GM23338 (cell line): ENCODE data around the gene XRN2. TPM values are rescaled to one million over a fixed set of nuclear protein-coding genes. Genes with fewer than 3 reads are reported as not detected.

Source experiments
- ATAC-seq: fragments of 200-7000 bp; cut with Tn5 transposase; 3 replicates; pipeline ENCODE4 v1.9.1; 2020
- DNase-seq: peaks from one replicate; pipeline ENCODE4 v3.0.0-alpha.2; 2015; ENCODE audit warnings: low spot score
- H2AFZ ChIP-seq: fragments of 200-600 bp; sonication (generic); 2 replicates; pipeline ENCODE4 v1.8.0; 2016; ENCODE audit warnings: antibody characterized with exemption, mild to moderate bottlenecking, moderate library complexity
- H3F3A ChIP-seq: fragments of 200-600 bp; sonication (generic); replicated peaks from 2 replicates; pipeline ENCODE4 v1.8.0; 2017; ENCODE audit warnings: antibody characterized with exemption, mixed run types, low read depth
- H3K27ac ChIP-seq: fragments of 200-600 bp; sonication (generic); 2 replicates; pipeline ENCODE4 v1.6.1; 2016; ENCODE audit warnings: low read depth
- H3K27me3 ChIP-seq: fragments of 200-600 bp; sonication (generic); 2 replicates; pipeline ENCODE4 v1.8.0; 2016; ENCODE audit warnings: mild to moderate bottlenecking, mixed run types, moderate library complexity; ENCODE audit not compliant: insufficient read depth
- H3K36me3 ChIP-seq: fragments of 200-600 bp; sonication (generic); 2 replicates; pipeline ENCODE4 v1.8.0; 2016; ENCODE audit warnings: mild to moderate bottlenecking; ENCODE audit not compliant: insufficient read depth
- H3K4me1 ChIP-seq: fragments of 200-600 bp; sonication (generic); 2 replicates; pipeline ENCODE4 v1.8.0; 2016; ENCODE audit warnings: mild to moderate bottlenecking, moderate library complexity; ENCODE audit not compliant: insufficient read depth
- H3K4me2 ChIP-seq: fragments of 200-600 bp; sonication (generic); 2 replicates; pipeline ENCODE4 v1.7.1; 2017; ENCODE audit warnings: mixed run types
- H3K4me3 ChIP-seq: fragments of 200-600 bp; sonication (generic); 2 replicates; pipeline ENCODE4 v1.6.1; 2016; ENCODE audit warnings: mixed run types
- H3K79me2 ChIP-seq: fragments of 200-600 bp; sonication (generic); replicated peaks from 2 replicates; pipeline ENCODE4 v1.8.0; 2017; ENCODE audit warnings: mild to moderate bottlenecking; ENCODE audit not compliant: insufficient read depth
- H3K9me2 ChIP-seq: fragments of 200-600 bp; sonication (generic); 2 replicates; pipeline ENCODE4 v1.8.0; 2017; ENCODE audit not compliant: insufficient read depth
- H4K20me1 ChIP-seq: fragments of 200-600 bp; sonication (generic); replicated peaks from 2 replicates; pipeline ENCODE4 v1.8.0; 2017; ENCODE audit warnings: mild to moderate bottlenecking; ENCODE audit not compliant: insufficient read depth
- H3K27ac Mint-ChIP-seq: 2 replicates; pipeline ENCODE4 v1.8.0; 2020; ENCODE audit warnings: inconsistent platforms, mild to moderate bottlenecking, moderate library complexity, mixed read lengths
- H3K27me3 Mint-ChIP-seq: 3 replicates; pipeline ENCODE4 v1.8.0; 2022; ENCODE audit warnings: low read depth, mild to moderate bottlenecking, moderate library complexity, mixed read lengths, inconsistent platforms; ENCODE audit not compliant: insufficient read depth, poor library complexity
- H3K36me3 Mint-ChIP-seq: 3 replicates; pipeline ENCODE4 v1.8.0; 2021; ENCODE audit warnings: low read depth, mild to moderate bottlenecking, inconsistent platforms, moderate library complexity, mixed read lengths
- H3K4me1 Mint-ChIP-seq: 3 replicates; pipeline ENCODE4 v1.8.0; 2020; ENCODE audit warnings: mild to moderate bottlenecking, inconsistent platforms, mixed read lengths
- H3K4me3 Mint-ChIP-seq: 3 replicates; pipeline ENCODE4 v1.8.0; 2021; ENCODE audit warnings: moderate library complexity, mild to moderate bottlenecking, inconsistent platforms, mixed read lengths
- H3K9me3 Mint-ChIP-seq: 3 replicates; pipeline ENCODE4 v1.8.0; 2020; ENCODE audit warnings: moderate library complexity, mild to moderate bottlenecking, inconsistent platforms, mixed read lengths
- ETS1 ChIP-seq: IDR thresholded peaks from 2 replicates; pipeline ENCODE4 v1.6.1; 2016; ENCODE audit warnings: antibody characterized with exemption
- EZH2 ChIP-seq: fragments of 200-600 bp; sonication (generic); IDR thresholded peaks from one replicate; pipeline ENCODE4 v1.8.0; 2017; ENCODE audit warnings: antibody characterized with exemption, mild to moderate bottlenecking, low read depth; ENCODE audit not compliant: unreplicated experiment
- POLR2AphosphoS5 ChIP-seq: IDR thresholded peaks from 2 replicates; pipeline ENCODE4 v1.6.1; 2016; ENCODE audit warnings: antibody characterized with exemption, low read depth
- STAT1 ChIP-seq: IDR thresholded peaks from one replicate; pipeline ENCODE4 v1.6.1; 2016; ENCODE audit warnings: antibody characterized with exemption; ENCODE audit not compliant: unreplicated experiment
- ZNF114 ChIP-seq: fragments of 250-450 bp; sonication (Bioruptor Pico); IDR thresholded peaks from 2 replicates; pipeline ENCODE4 v1.5.0; 2020; ENCODE audit warnings: mild to moderate bottlenecking, moderate library complexity
- ZNF331 ChIP-seq: fragments of 250-450 bp; sonication (Bioruptor Pico); IDR thresholded peaks from 2 replicates; pipeline ENCODE4 v1.5.0; 2020; ENCODE audit warnings: low read depth, mild to moderate bottlenecking, moderate library complexity
- polyA plus RNA-seq: library from polyadenylated mRNA; unstranded; fragments of >200 nt; fragmentation: Nextera tagmentation; extraction: Ambion mirVana; gene quantifications from 2 replicates; pipeline ENCODE4 v1.2.1, GENCODE V29; 2016
- total RNA-seq: library from RNA; depleted of rRNA; stranded (reverse); fragments of >200 nt; shearing (Covaris generic); gene quantifications from 2 replicates; pipeline ENCODE4 v1.2.3, GENCODE V29; 2014
- TF ChIP-seq, protein P1 (sequence below): fragments of 250-450 bp; sonication (Bioruptor Pico); IDR thresholded peaks from 2 replicates; pipeline ENCODE4 v1.5.0; 2020; ENCODE audit warnings: mild to moderate bottlenecking, moderate library complexity
- TF ChIP-seq, protein P2 (sequence below): IDR thresholded peaks from one replicate; pipeline ENCODE4 v1.6.1; 2018; ENCODE audit warnings: antibody characterized with exemption; ENCODE audit not compliant: unreplicated experiment
- TF ChIP-seq, protein P3 (sequence below), 2 experiments: fragments of 200-600 bp in 1 of 2; sonication (generic) in 1 of 2; conservative IDR thresholded peaks; 2 replicates each; pipeline versions ENCODE4 v1.5.1 to v1.6.1; 2016 to 2017; ENCODE audit warnings: antibody characterized with exemption in 2 of 2, low read depth in 2 of 2, mild to moderate bottlenecking in 2 of 2, moderate library complexity in 1 of 2

Gene XRN2
- total and polyA plus RNA-seq, 2 experiments from 2014 or later: 113 to 150 TPM

GRCh38 chr20:21368791-21369190 is 65.7 kb downstream of the XRN2 start (continued):
- TF ChIP-seq, protein P1, sequence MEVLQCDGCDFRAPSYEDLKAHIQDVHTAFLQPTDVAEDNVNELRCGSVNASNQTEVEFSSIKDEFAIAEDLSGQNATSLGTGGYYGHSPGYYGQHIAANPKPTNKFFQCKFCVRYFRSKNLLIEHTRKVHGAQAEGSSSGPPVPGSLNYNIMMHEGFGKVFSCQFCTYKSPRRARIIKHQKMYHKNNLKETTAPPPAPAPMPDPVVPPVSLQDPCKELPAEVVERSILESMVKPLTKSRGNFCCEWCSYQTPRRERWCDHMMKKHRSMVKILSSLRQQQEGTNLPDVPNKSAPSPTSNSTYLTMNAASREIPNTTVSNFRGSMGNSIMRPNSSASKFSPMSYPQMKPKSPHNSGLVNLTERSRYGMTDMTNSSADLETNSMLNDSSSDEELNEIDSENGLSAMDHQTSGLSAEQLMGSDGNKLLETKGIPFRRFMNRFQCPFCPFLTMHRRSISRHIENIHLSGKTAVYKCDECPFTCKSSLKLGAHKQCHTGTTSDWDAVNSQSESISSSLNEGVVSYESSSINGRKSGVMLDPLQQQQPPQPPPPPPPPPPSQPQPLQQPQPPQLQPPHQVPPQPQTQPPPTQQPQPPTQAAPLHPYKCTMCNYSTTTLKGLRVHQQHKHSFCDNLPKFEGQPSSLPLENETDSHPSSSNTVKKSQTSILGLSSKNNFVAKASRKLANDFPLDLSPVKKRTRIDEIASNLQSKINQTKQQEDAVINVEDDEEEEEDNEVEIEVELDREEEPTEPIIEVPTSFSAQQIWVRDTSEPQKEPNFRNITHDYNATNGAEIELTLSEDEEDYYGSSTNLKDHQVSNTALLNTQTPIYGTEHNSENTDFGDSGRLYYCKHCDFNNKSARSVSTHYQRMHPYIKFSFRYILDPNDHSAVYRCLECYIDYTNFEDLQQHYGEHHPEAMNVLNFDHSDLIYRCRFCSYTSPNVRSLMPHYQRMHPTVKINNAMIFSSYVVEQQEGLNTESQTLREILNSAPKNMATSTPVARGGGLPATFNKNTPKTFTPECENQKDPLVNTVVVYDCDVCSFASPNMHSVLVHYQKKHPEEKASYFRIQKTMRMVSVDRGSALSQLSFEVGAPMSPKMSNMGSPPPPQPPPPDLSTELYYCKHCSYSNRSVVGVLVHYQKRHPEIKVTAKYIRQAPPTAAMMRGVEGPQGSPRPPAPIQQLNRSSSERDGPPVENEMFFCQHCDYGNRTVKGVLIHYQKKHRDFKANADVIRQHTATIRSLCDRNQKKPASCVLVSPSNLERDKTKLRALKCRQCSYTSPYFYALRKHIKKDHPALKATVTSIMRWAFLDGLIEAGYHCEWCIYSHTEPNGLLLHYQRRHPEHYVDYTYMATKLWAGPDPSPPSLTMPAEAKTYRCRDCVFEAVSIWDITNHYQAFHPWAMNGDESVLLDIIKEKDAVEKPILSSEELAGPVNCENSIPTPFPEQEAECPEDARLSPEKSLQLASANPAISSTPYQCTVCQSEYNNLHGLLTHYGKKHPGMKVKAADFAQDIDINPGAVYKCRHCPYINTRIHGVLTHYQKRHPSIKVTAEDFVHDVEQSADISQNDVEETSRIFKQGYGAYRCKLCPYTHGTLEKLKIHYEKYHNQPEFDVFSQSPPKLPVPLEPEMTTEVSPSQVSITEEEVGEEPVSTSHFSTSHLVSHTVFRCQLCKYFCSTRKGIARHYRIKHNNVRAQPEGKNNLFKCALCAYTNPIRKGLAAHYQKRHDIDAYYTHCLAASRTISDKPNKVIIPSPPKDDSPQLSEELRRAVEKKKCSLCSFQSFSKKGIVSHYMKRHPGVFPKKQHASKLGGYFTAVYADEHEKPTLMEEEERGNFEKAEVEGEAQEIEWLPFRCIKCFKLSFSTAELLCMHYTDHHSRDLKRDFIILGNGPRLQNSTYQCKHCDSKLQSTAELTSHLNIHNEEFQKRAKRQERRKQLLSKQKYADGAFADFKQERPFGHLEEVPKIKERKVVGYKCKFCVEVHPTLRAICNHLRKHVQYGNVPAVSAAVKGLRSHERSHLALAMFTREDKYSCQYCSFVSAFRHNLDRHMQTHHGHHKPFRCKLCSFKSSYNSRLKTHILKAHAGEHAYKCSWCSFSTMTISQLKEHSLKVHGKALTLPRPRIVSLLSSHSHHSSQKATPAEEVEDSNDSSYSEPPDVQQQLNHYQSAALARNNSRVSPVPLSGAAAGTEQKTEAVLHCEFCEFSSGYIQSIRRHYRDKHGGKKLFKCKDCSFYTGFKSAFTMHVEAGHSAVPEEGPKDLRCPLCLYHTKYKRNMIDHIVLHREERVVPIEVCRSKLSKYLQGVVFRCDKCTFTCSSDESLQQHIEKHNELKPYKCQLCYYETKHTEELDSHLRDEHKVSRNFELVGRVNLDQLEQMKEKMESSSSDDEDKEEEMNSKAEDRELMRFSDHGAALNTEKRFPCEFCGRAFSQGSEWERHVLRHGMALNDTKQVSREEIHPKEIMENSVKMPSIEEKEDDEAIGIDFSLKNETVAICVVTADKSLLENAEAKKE (CRISPR knock-in tag): no peak
- TF ChIP-seq ZNF331 (CRISPR knock-in tag): no peak

DNA sequence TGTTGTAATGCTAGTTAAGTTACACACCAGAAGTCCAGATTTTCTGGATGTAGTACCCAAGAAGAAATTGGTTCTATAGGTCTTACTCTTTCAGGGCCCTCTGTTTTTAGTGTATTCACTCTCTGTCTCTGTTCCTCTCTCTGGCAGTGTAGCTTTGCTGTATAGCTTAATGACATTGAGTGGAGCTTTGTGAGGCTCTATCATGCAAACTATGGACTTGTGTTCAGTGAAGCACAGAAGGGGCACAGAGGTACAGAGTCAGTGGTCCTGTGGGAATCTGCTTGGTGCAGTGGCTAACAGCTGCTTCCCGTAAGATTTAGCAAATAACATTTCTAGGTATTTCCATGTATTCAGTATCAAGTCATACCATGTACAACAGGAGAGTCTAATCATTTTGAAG is 68.1 kb downstream of the XRN2 start:
- no peak for DNase-seq
- H3K27me3 Mint-ChIP-seq: peaks cover 1% of the 10 kb centered on the region
- H3K36me3 Mint-ChIP-seq: peaks cover 42% of the 10 kb centered on the region
- H3K4me2 ChIP-seq: no peak overlapping the region
- no peaks in the 10 kb centered on the region; the same call in 1 of the 2 replicates for H3K4me1 ChIP-seq
- peaks cover 4% of the 10 kb centered on the region; the same call in 2 of the 3 replicates for H3K4me1 Mint-ChIP-seq
- H4K20me1 ChIP-seq: peaks cover 17% of the 10 kb centered on the region
- H3K27me3 ChIP-seq: no peaks in the 10 kb centered on the region
- no peaks in the 10 kb centered on the region for H3K9me2 ChIP-seq
- no peak overlapping the region for H3K4me3 Mint-ChIP-seq
- peaks cover 75% of the 10 kb centered on the region for H3K79me2 ChIP-seq
- H3K36me3 ChIP-seq: peaks cover 23% of the 10 kb centered on the region
- H3K9me3 Mint-ChIP-seq: no peaks in the 10 kb centered on the region
- no peak for ATAC-seq
- H3K27ac Mint-ChIP-seq: no peak overlapping the region
- no peaks in the 10 kb centered on the region for H3F3A ChIP-seq
- H3K4me3 ChIP-seq: no peak overlapping the region
- H3K27ac ChIP-seq: no peak overlapping the region
- no peak overlapping the region for H2AFZ ChIP-seq
- no peak for TF ChIP-seq POLR2AphosphoS5
- TF ChIP-seq STAT1: no peak
- TF ChIP-seq, protein P2, sequence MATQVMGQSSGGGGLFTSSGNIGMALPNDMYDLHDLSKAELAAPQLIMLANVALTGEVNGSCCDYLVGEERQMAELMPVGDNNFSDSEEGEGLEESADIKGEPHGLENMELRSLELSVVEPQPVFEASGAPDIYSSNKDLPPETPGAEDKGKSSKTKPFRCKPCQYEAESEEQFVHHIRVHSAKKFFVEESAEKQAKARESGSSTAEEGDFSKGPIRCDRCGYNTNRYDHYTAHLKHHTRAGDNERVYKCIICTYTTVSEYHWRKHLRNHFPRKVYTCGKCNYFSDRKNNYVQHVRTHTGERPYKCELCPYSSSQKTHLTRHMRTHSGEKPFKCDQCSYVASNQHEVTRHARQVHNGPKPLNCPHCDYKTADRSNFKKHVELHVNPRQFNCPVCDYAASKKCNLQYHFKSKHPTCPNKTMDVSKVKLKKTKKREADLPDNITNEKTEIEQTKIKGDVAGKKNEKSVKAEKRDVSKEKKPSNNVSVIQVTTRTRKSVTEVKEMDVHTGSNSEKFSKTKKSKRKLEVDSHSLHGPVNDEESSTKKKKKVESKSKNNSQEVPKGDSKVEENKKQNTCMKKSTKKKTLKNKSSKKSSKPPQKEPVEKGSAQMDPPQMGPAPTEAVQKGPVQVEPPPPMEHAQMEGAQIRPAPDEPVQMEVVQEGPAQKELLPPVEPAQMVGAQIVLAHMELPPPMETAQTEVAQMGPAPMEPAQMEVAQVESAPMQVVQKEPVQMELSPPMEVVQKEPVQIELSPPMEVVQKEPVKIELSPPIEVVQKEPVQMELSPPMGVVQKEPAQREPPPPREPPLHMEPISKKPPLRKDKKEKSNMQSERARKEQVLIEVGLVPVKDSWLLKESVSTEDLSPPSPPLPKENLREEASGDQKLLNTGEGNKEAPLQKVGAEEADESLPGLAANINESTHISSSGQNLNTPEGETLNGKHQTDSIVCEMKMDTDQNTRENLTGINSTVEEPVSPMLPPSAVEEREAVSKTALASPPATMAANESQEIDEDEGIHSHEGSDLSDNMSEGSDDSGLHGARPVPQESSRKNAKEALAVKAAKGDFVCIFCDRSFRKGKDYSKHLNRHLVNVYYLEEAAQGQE: no peak
- no peak for TF ChIP-seq EZH2
- TF ChIP-seq, protein P3, sequence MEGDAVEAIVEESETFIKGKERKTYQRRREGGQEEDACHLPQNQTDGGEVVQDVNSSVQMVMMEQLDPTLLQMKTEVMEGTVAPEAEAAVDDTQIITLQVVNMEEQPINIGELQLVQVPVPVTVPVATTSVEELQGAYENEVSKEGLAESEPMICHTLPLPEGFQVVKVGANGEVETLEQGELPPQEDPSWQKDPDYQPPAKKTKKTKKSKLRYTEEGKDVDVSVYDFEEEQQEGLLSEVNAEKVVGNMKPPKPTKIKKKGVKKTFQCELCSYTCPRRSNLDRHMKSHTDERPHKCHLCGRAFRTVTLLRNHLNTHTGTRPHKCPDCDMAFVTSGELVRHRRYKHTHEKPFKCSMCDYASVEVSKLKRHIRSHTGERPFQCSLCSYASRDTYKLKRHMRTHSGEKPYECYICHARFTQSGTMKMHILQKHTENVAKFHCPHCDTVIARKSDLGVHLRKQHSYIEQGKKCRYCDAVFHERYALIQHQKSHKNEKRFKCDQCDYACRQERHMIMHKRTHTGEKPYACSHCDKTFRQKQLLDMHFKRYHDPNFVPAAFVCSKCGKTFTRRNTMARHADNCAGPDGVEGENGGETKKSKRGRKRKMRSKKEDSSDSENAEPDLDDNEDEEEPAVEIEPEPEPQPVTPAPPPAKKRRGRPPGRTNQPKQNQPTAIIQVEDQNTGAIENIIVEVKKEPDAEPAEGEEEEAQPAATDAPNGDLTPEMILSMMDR (conservative IDR thresholded peaks at IDR 0.05; ENCODE audit: low read depth in 2 of 2): no peak
- no peak for TF ChIP-seq ZNF114 (CRISPR knock-in tag)
- TF ChIP-seq ETS1: no peak
